IPS-NIHi7 (cell line): ENCODE measurements around the gene KIR2DL3.

Experiments
- DNase-seq: peaks from one replicate; pipeline ENCODE4 v3.0.0; 2012; ENCODE audit warnings: mixed read lengths; ENCODE audit errors: extremely low spot score

Gene KIR2DL3

GRCh38 chr19:54791476-54791875 is 53.2 kb downstream of the KIR2DL3 start:
- DNase-seq = no peak

GRCh38 chr19:54792814-54793213 is 54.5 kb downstream of the KIR2DL3 start:
- no peak for DNase-seq

GRCh38 chr19:54795758-54796157 is 57.4 kb downstream of the KIR2DL3 start:
- DNase-seq = no peak
